ENCODE results near the gene RAB24.
"Not testable (repeated sequence)": the region's sequence is repeated elsewhere in the genome, so short reads cannot be mapped to it uniquely, and the experiment has no call there.

Gene RAB24

GRCh38 chr5:177293819-177294581 is 9.5 kb downstream of the RAB24 start:
- DNase-seq (ENCODE audit: low read depth), result no peak

GRCh38 chr5:177291735-177292134 is 11.8 kb downstream of the RAB24 start:
- no peak for DNase-seq (ENCODE audit: low read depth)

- no peak for DNase-seq (ENCODE audit: low read depth)
Measured at GRCh38 chr5:177290816-177291596, 12.5 kb downstream of the RAB24 start.

- DNase-seq (ENCODE audit: low read depth), result no peak
Measured at GRCh38 chr5:177288191-177288590, 15.3 kb downstream of the RAB24 start.

- no peak for DNase-seq (ENCODE audit: low read depth)
Measured at GRCh38 chr5:177276886-177277285, 26.6 kb downstream of the RAB24 start.

GRCh38 chr5:177275883-177276282 is 27.6 kb downstream of the RAB24 start:
- no peak for DNase-seq (ENCODE audit: low read depth)

GRCh38 chr5:177271113-177271512 is 32.4 kb downstream of the RAB24 start:
- DNase-seq (ENCODE audit: low read depth), result no peak

GRCh38 chr5:177270653-177271052 is 32.9 kb downstream of the RAB24 start:
- no peak for DNase-seq (ENCODE audit: low read depth)

GRCh38 chr5:177269976-177270375 is 33.5 kb downstream of the RAB24 start:
- no peak for DNase-seq (ENCODE audit: low read depth)

- no peak for DNase-seq (ENCODE audit: low read depth)
Measured at GRCh38 chr5:177269232-177269895, 34.2 kb downstream of the RAB24 start.

- no peak for DNase-seq (ENCODE audit: low read depth)
Measured at GRCh38 chr5:177265395-177265794, 38.1 kb downstream of the RAB24 start.

- no peak for DNase-seq (ENCODE audit: low read depth)
Measured at GRCh38 chr5:177264178-177264577, 39.3 kb downstream of the RAB24 start.

- DNase-seq (ENCODE audit: low read depth), result no peak
Measured at GRCh38 chr5:177261510-177261909, 42.0 kb downstream of the RAB24 start.

GRCh38 chr5:177260961-177261360 is 42.6 kb downstream of the RAB24 start:
- no peak for DNase-seq (ENCODE audit: low read depth)

- DNase-seq (ENCODE audit: low read depth), result not testable (repeated sequence)
Measured at GRCh38 chr5:177258711-177259110, 44.8 kb downstream of the RAB24 start.

GRCh38 chr5:177256296-177256695 is 47.2 kb downstream of the RAB24 start:
- DNase-seq (ENCODE audit: low read depth), result no peak

GRCh38 chr5:177253252-177253651 is 50.3 kb downstream of the RAB24 start:
- DNase-seq (ENCODE audit: low read depth), result no peak
